H9 (cell line): ENCODE measurements around the gene SHTN1. TPM values are rescaled to one million over a fixed set of nuclear protein-coding genes. Genes with fewer than 3 reads are reported as not detected.

Experiments
- DNase-seq: peaks from one replicate; pipeline ENCODE4 v3.0.0-alpha.2; 2017
- H2AFZ ChIP-seq: one replicate; pipeline ENCODE4 v1.6.1; 2013; ENCODE audit warnings: mild to moderate bottlenecking, low read length, control low read depth, moderate library complexity
- H2AK5ac ChIP-seq: 2 replicates; pipeline ENCODE4 v1.6.1; 2013; ENCODE audit warnings: low read length, control low read depth, mixed read lengths; ENCODE audit not compliant: insufficient read length
- H2BK120ac ChIP-seq: one replicate; pipeline ENCODE4 v1.6.1; 2013; ENCODE audit warnings: low read depth, mild to moderate bottlenecking, low read length, control low read depth, inconsistent platforms; ENCODE audit not compliant: poor library complexity, severe bottlenecking
- H2BK12ac ChIP-seq: 2 replicates; pipeline ENCODE4 v1.6.1; 2013; ENCODE audit warnings: low read length, control low read depth, mixed read lengths, low read depth; ENCODE audit not compliant: insufficient read length
- H2BK15ac ChIP-seq: 2 replicates; pipeline ENCODE4 v1.6.1; 2013; ENCODE audit warnings: low read depth, low read length, control low read depth
- H2BK20ac ChIP-seq: one replicate; pipeline ENCODE4 v1.6.1; 2013; ENCODE audit warnings: low read depth, mild to moderate bottlenecking, low read length, control low read depth, inconsistent platforms; ENCODE audit not compliant: poor library complexity, severe bottlenecking
- H2BK5ac ChIP-seq: 2 replicates; pipeline ENCODE4 v1.6.1; 2013; ENCODE audit warnings: low read length, control low read depth, mixed read lengths; ENCODE audit not compliant: insufficient read length
- H3K14ac ChIP-seq: 2 replicates; pipeline ENCODE4 v1.6.1; 2013; ENCODE audit warnings: low read length, control low read depth; ENCODE audit not compliant: insufficient read depth
- H3K18ac ChIP-seq: 2 replicates; pipeline ENCODE4 v1.6.1; 2013; ENCODE audit warnings: low read depth, mild to moderate bottlenecking, mixed read lengths, low read length, control low read depth; ENCODE audit not compliant: insufficient read length
- H3K23ac ChIP-seq: 2 replicates; pipeline ENCODE4 v1.6.1; 2013; ENCODE audit warnings: low read length, control low read depth, mixed read lengths, low read depth; ENCODE audit not compliant: insufficient read length
- H3K23me2 ChIP-seq: 2 replicates; pipeline ENCODE4 v1.6.1; 2013; ENCODE audit warnings: low read depth, mild to moderate bottlenecking, mixed read lengths, low read length, control low read depth; ENCODE audit not compliant: insufficient read length, poor library complexity, severe bottlenecking
- H3K27ac ChIP-seq: 2 replicates; pipeline ENCODE4 v1.5.1; 2013; ENCODE audit warnings: low read length, control low read depth, mixed read lengths, low read depth; ENCODE audit not compliant: insufficient read length
- H3K27me3 ChIP-seq: 2 replicates; pipeline ENCODE4 v1.6.1; 2013; ENCODE audit warnings: low read length, control low read depth, inconsistent platforms; ENCODE audit not compliant: insufficient read depth
- H3K4ac ChIP-seq: 2 replicates; pipeline ENCODE4 v1.6.1; 2013; ENCODE audit warnings: low read depth, mild to moderate bottlenecking, control low read depth, inconsistent platforms, low read length, moderate library complexity
- H3K4me1 ChIP-seq: 2 replicates; pipeline ENCODE4 v1.6.1; 2013; ENCODE audit warnings: low read length, control low read depth, inconsistent platforms; ENCODE audit not compliant: insufficient read depth
- H3K4me2 ChIP-seq: 2 replicates; pipeline ENCODE4 v1.6.1; 2013; ENCODE audit warnings: low read length, control low read depth, mixed read lengths; ENCODE audit not compliant: insufficient read length, insufficient read depth
- H3K56ac ChIP-seq: 2 replicates; pipeline ENCODE4 v1.6.1; 2013; ENCODE audit warnings: low read depth, mild to moderate bottlenecking, mixed read lengths, low read length, control low read depth; ENCODE audit not compliant: insufficient read length
- H3K79me1 ChIP-seq: 2 replicates; pipeline ENCODE4 v1.6.1; 2013; ENCODE audit warnings: low read depth, mild to moderate bottlenecking, moderate library complexity, low read length, control low read depth, inconsistent platforms; ENCODE audit not compliant: insufficient read depth, poor library complexity, severe bottlenecking
- H3K79me2 ChIP-seq: 2 replicates; pipeline ENCODE4 v1.6.1; 2013; ENCODE audit warnings: low read length, control low read depth, inconsistent platforms; ENCODE audit not compliant: insufficient read depth
- H3K9ac ChIP-seq: 2 replicates; pipeline ENCODE4 v1.6.1; 2013; ENCODE audit warnings: low read length, control low read depth, mixed read lengths; ENCODE audit not compliant: insufficient read length; ENCODE audit errors: extremely low read depth
- H3K9me3 ChIP-seq: one replicate; pipeline ENCODE4 v1.6.1; 2013; ENCODE audit warnings: low read depth, low read length, inconsistent platforms; ENCODE audit not compliant: control insufficient read depth
- H3T11ph ChIP-seq: one replicate; pipeline ENCODE4 v1.6.1; 2013; ENCODE audit warnings: mild to moderate bottlenecking, low read length, control low read depth, inconsistent platforms
- H4K20me1 ChIP-seq: one replicate; pipeline ENCODE4 v1.6.1; 2013; ENCODE audit not compliant: control insufficient read depth, insufficient read length, insufficient read depth
- H4K5ac ChIP-seq: 2 replicates; pipeline ENCODE4 v1.6.1; 2013; ENCODE audit warnings: low read depth, mild to moderate bottlenecking, mixed read lengths, low read length, control low read depth; ENCODE audit not compliant: insufficient read length
- H4K8ac ChIP-seq: replicated peaks from 2 replicates; pipeline ENCODE4 v1.6.1; 2013; ENCODE audit warnings: low read length, control low read depth, mixed read lengths, low read depth; ENCODE audit not compliant: insufficient read length
- H4K91ac ChIP-seq: 2 replicates; pipeline ENCODE4 v1.6.1; 2013; ENCODE audit warnings: low read depth, mild to moderate bottlenecking, moderate library complexity, mixed read lengths, low read length, control low read depth; ENCODE audit not compliant: insufficient read length
- H3K27ac Mint-ChIP-seq, 3 experiments: 2 replicates in 2 of 3; 3 replicates in 1 of 3; pipeline ENCODE4 v1.8.0; 2020 to 2021; ENCODE audit warnings: mixed read lengths in 3 of 3, mild to moderate bottlenecking in 1 of 3, moderate library complexity in 1 of 3
- H3K27me3 Mint-ChIP-seq: 2 replicates; pipeline ENCODE4 v1.8.0; 2021; ENCODE audit warnings: low read depth, mild to moderate bottlenecking, moderate library complexity, mixed read lengths
- H3K36me3 Mint-ChIP-seq, 3 experiments: 2 replicates in 2 of 3; 3 replicates in 1 of 3; pipeline ENCODE4 v1.8.0; 2020 to 2021; ENCODE audit warnings: low read depth in 3 of 3, mixed read lengths in 3 of 3; ENCODE audit not compliant: insufficient read depth in 1 of 3
- H3K4me1 Mint-ChIP-seq, 2 experiments: 2 replicates each; pipeline ENCODE4 v1.8.0; 2020; ENCODE audit warnings: mixed read lengths in 2 of 2
- H3K4me3 Mint-ChIP-seq, 2 experiments: 2 replicates in 1 of 2; 3 replicates in 1 of 2; pipeline ENCODE4 v1.8.0; 2020 to 2021; ENCODE audit warnings: mild to moderate bottlenecking in 2 of 2, mixed read lengths in 2 of 2, moderate library complexity in 1 of 2
- H3K9me3 Mint-ChIP-seq, 2 experiments: 2 replicates in 1 of 2; 3 replicates in 1 of 2; pipeline ENCODE4 v1.8.0; 2020; ENCODE audit warnings: mild to moderate bottlenecking in 2 of 2, mixed read lengths in 2 of 2, moderate library complexity in 1 of 2
- CTCF ChIP-seq: fragments of 200-600 bp; sonication (generic); conservative IDR thresholded peaks from 3 replicates; pipeline ENCODE4 v1.8.0; 2021; ENCODE audit warnings: antibody characterized with exemption, mild to moderate bottlenecking
- WGBS: extraction: QIAGEN DNeasy Blood & Tissue Kit; methylation state at CpG from one replicate; pipeline ENCODE4 v1.1.7; 2013; ENCODE audit warnings: missing lambda C conversion rate, low lambda C conversion rate, mixed read lengths; ENCODE audit not compliant: insufficient read length; ENCODE audit errors: extremely low coverage; 5-methylcytosine and 5-hydroxymethylcytosine counted together
- total RNA-seq: library from RNA; stranded (reverse); gene quantifications from 2 replicates; pipeline ENCODE4 v1.2.1, GENCODE V29; 2021

SHTN1 gene
- total RNA-seq, 1 experiment from 2014 or later, result 22.1 TPM

GRCh38 chr10:117005527-117006055 lies 604 bp upstream of the SHTN1 start:
- no peak overlapping the region for H3K27ac ChIP-seq
- H2BK15ac ChIP-seq, result no peak overlapping the region
- H4K8ac ChIP-seq, result no peak overlapping the region
- H2AK5ac ChIP-seq, result no peak overlapping the region
- H4K20me1 ChIP-seq, result no peaks in the 10 kb centered on the region
- no peaks in the 10 kb centered on the region for H3K79me2 ChIP-seq
- H3K23ac ChIP-seq, result no peak overlapping the region
- H3K36me3 Mint-ChIP-seq, result 0 out of 7 replicates have a peak, but pooled peaks cover 0 to 3% (median 0%) of the 10 kb centered on the region in 3 experiments
- peak; percentile 65 for DNase-seq
- H2BK5ac ChIP-seq, result no peak overlapping the region
- H3K56ac ChIP-seq, result no peak overlapping the region
- H3K4me1 Mint-ChIP-seq, result peaks cover 15 to 23% of the 10 kb centered on the region in 2 experiments
- H3K27ac Mint-ChIP-seq, result no peak overlapping the region
- peak overlapping the region; percentile 69 for H3K4me2 ChIP-seq
- no peaks in the 10 kb centered on the region for H3K79me1 ChIP-seq
- H2AFZ ChIP-seq, result peak overlapping the region; percentile 2
- peak; percentile 37; the same call in 2 of the 3 replicates for TF ChIP-seq CTCF
- H3K4me1 ChIP-seq, result no peaks in the 10 kb centered on the region
- no peak overlapping the region for H3K9ac ChIP-seq
- no peaks in the 10 kb centered on the region for H3K9me3 Mint-ChIP-seq
- H3K9me3 ChIP-seq, result no peaks in the 10 kb centered on the region
- no peak overlapping the region for H2BK12ac ChIP-seq
- H3K4me3 Mint-ChIP-seq, result peak overlapping the region; percentile 81 to 86
- H3K4ac ChIP-seq, result no peak overlapping the region
- H3K27me3 ChIP-seq, result no peaks in the 10 kb centered on the region; the same call in 1 of the 2 replicates
- H3T11ph ChIP-seq, result no peak overlapping the region
- no peak overlapping the region for H2BK20ac ChIP-seq
- no peak overlapping the region for H4K91ac ChIP-seq
- no peak overlapping the region for H3K18ac ChIP-seq
- no CpG with 5 or more reads among the region's 21 CpGs for WGBS
- H3K23me2 ChIP-seq, result peaks cover 4% of the 10 kb centered on the region
- no peak overlapping the region; the same call in 1 of the 2 replicates for H3K14ac ChIP-seq
- no peak overlapping the region for H4K5ac ChIP-seq
- H2BK120ac ChIP-seq, result no peak overlapping the region
- peaks cover 7% of the 10 kb centered on the region for H3K27me3 Mint-ChIP-seq
